HG02759 (cell line): Measurements from ENCODE around the gene DOLPP1.
"Not testable (repeated sequence)": the region's sequence is repeated elsewhere in the genome, so short reads cannot be mapped to it uniquely, and the experiment has no call there.

Experiments used
- ATAC-seq: cut with Tn5 transposase; IDR thresholded peaks from one replicate; pipeline ENCODE4 v1.9.1; 2021; ENCODE audit warnings: mild to moderate bottlenecking, moderate library complexity; ENCODE audit not compliant: unreplicated experiment

The DOLPP1 gene

DNA sequence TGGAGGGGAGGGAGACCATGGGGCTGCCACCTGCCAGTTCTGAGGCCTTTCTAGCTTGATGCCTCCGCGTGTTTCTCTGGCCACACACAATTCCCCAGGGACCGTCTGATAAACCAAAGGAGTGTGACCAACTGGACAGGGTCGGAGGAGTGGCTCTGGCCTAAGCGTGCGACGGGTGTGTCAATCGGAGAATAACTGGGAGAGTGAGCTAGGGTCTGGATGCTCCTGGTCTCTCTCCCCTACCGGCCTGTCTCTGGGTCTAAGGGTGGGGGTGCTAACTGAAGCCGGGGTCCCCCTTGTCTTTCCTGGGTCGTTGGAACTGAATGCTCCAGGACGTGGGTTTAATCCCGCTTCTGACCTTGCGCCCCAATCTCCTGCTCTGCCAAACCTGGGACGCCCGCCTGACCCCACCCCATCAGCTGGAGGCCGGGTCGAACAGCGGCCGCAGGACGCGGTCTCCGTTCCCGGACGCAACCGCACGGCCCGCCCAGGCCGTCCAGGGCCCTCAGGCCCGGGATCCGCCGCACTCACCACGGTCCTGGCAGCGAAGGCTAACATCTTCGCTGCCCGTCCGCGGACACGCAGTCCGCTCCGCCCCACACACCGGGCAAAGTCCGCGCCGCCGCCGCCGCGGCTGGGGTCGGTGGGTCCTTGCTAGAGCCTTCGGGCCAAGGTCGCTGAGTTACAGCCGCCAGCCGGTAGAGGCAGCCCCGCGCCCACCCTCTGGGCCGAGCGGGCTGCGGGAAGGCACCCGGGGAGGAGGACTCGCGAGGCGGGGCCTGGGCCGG is 29.2 kb downstream of the DOLPP1 start:
- no peak for ATAC-seq

- ATAC-seq: peak; percentile 89
These were observed 30.0 kb downstream of the DOLPP1 start, which contains the start of the genes CRAT and PTPA for GRCh38 chr9:129110740-129111527. Gene CRAT (minus strand): TSS chr9:129110793. CDS start chr9:129110509, 284 bp downstream. Gene PTPA (plus strand): TSS chr9:129111415. CDS start chr9:129111601, 186 bp downstream.

DNA sequence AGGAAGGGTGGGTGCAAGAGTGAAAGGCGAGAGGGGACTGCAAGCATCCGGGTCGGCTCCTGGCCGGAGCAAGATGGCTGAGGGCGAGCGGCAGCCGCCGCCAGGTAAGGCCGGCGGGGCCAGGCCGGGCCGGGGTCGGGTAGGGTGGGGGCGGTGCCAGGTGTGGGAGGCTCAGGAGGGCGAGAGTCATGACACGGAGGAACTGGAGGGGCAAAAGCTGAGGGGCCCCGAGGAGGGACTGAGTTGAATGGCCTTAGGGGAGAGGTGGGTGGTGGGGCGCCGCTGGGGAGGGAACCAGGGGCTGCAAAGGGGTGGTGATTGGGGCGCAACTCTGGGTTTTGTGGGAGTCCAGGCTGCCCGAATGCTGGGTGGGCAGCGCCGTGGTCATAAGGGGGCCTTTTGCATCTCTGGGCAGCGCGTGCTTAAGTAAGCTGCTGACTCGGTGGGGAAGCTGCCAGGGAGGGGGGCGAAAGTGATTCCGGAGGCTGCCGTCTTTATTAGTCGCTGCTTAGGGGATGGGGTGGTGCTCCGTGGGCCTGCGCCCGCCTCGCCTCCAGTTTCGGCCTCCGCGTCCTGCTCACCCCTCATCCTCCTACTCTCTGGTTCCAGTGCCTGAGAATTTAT is 30.7 kb downstream of the DOLPP1 start:
- peak; percentile 36 for ATAC-seq

DNA sequence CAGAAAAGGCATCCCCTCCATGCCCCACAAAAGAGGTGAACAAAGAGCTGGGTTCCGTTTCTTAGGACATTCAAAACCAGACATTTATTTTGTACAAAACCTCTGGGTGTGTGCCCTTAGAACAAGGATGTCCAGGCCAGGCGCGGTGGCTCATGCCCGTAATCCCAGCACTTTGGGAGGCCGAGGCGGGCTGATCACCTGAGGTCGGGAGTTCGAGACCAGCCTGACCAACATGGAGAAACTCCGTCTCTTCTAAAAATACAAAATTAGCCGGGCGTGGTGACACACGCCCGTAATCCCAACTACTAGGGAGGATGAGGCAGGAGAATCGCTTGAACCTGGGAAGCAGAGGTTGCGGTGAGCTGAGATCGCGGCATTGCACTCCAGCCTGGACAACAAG is 31.6 kb downstream of the DOLPP1 start:
- ATAC-seq: not testable (repeated sequence)

GRCh38 chr9:129113645-129114304 is 32.9 kb downstream of the DOLPP1 start:
- ATAC-seq: no peak

DNA sequence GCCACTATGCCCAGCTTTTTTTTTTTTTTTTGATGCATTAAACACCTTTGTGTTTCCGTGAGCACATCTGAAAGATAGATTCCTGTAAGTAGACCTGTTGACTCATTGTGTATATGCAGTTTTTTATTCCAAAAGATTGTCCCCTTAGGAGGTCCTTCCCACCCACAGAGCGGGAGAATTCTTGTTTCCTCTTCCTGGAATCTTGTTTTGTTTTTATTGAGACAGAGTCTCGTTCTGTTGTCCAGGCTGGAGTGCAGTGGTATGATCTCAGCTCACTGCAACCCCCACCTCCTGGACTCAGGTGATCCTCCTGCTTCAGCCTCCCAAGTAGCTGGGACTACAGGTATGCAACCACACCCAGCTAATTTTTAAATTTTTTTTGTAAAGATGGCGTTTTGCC is 37.9 kb downstream of the DOLPP1 start:
- no peak for ATAC-seq

DNA sequence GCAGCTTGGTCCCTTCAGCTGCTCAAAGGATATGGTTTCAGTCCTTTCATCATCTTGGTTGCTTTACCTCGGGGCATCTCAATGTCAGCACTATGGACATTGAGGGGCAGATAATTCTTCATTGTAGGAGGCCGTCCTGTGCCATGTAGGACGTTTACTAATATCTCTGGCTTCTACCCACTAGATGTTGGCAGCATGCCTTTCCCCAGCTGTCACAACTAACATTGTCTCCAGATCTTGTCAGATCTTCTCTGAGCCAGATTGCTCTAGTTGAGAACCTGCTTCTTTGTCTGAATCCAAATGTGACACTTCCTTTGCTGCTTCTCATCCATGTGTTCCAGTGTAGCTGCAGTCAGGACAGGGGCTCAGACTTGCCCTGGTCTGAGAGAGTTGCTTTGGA is 40.6 kb downstream of the DOLPP1 start:
- no peak for ATAC-seq

DNA sequence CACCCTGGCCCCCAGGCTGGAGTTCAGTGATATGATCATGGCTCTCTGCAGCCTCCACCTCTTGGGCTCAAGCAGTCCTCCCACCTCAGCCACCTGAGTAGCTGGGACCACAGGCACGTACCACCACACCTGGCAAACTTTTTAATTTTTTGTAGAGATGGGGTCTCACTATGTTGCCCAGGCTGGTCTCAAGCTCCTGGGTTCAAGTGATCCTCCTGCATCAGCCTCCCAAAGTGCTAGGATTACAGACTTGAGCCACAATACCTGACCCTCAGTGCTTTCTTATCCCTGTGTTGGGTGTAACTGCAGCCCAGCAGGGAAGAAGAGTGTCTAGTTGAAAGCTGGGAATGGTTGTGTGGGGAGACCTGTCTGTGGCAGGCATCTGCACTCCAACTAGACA is 41.2 kb downstream of the DOLPP1 start:
- no peak for ATAC-seq

DNA sequence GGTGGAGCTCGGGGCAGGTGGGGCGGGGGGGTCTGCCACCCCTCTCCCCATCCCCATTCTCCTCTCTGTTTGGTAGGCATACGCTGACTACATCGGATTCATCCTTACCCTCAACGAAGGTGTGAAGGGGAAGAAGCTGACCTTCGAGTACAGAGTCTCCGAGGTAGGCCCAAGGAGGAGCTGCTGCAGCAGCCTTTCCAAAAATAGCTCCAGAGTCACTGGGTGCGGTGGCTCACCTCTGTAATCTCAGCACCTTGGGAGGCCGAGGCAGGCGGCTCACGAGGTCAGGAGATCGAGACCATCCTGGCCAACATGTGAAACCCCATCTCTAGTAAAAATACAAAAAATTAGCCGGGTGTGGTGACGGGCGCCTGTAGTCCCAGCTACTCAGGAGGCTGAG is 42.1 kb downstream of the DOLPP1 start:
- not testable (repeated sequence) for ATAC-seq

GRCh38 chr9:129124506-129125069 is 43.7 kb downstream of the DOLPP1 start:
- ATAC-seq: no peak

DNA sequence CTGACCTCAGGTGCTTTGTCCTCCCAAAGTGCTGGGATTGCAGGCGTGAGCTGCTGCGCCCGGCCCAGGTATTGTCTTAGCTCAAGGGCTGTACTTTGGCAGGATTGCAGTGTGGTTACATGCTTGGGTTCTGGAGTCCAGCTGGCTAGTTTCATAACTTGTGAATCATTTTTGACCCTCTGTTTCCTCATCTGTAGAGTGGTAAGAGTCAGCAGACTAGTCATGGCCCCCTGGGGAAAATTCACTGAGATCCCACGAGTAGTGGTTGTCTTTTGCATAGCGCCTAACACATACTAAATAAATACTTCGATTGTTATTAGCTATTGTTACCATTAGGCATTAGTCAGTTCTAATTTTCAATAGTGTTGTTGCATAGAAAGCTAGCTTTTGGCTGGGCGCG is 44.6 kb downstream of the DOLPP1 start:
- ATAC-seq: no peak

GRCh38 chr9:129126749-129127618 is 46.1 kb downstream of the DOLPP1 start:
- no peak for ATAC-seq

GRCh38 chr9:129128689-129129088 is 47.8 kb downstream of the DOLPP1 start:
- no peak for ATAC-seq

DNA sequence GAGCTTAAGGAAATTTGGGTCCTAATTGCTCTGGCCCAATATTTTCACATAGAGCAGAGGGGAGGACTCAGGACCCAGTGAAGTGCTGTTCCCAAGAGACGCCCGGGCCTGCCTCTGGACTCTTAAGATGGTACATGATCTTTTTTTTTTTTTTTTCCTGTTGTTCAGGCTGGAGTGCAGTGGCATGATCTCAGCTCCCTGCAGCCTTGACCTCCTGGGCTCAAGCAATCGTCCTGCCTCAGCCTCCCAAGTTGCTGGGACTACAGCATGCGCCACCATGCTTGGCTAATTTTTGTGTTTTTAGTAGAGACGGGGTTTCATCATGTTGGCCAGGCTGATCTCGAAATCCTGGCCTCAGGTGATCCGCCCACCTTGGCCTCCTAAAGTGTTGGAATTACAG is 49.4 kb downstream of the DOLPP1 start:
- ATAC-seq: not testable (repeated sequence)

- no peak for ATAC-seq
These were observed 49.9 kb downstream of the DOLPP1 start for GRCh38 chr9:129130791-129131190.

DNA sequence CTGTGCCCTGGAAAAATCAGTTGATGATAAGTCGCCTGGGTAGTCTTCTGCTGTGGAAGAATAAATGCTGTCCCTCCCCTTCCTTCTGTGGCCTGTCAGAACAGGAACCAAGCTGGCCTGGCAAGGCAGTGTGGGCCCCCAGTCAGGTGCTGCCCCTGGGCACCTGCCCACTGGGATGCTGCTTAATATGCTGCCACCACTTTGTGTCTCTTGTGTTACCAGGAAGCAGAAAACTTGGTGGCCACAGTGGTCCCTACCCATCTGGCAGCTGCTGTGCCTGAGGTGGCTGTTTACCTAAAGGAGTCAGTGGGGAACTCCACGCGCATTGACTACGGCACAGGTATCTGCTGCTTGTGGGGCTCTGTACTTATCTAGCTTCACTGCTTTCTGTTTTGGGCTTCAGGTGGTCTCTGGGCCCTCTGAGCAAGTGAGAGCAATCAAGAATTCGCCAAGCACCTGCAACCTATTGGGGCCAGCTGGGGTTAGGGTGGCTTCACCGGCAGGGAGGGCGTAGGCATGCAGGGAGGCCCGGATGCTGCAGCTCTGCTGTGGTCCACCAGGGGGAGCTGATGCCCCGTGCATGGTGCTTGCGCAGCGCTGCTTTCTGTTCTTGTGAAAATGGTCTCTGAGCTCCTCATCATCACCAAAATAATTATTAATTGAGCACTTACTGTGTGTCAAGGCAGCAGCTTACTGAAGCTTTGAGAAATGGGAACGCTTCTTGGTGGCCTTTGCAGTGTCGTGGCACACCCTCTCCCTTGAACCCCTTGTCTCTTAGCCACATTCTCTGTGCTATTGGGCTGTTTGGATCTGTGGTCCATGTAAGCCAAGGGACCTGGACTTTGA is 50.6 kb downstream of the DOLPP1 start:
- ATAC-seq: no peak

GRCh38 chr9:129133082-129133481 is 52.2 kb downstream of the DOLPP1 start:
- no peak for ATAC-seq

DNA sequence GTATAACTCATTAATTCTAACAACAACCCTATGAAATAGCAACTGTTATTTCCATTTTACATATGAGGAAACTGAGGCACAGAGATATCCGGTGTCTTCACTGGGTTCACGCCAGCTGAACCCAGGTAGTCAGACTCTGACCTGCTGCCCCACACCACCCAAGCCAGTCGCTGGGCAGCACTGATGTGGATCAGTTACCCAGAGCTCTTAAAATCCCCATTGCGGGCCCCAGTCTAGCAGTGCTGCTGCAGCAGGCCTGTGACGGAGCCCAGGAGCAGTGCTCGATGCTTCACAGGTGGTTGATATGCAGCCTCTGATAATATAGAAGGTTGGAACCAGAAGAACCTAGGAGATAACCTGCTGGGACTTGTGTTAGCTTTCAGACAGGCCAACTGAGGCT is 54.6 kb downstream of the DOLPP1 start:
- no peak for ATAC-seq
